GM12874 (cell line): Measurements from ENCODE around the gene SYTL1.

ENCODE experiments used
- CTCF ChIP-seq: IDR thresholded peaks from 2 replicates; pipeline ENCODE4 v1.5.1; 2011; ENCODE audit warnings: low read depth, mild to moderate bottlenecking, control low read depth, low read length, moderate library complexity; ENCODE audit not compliant: insufficient read depth

Gene SYTL1

GRCh38 chr1:27391511-27392095 lies 49.8 kb downstream of the SYTL1 start:
- TF ChIP-seq CTCF, result no peak; the same call in 1 of the 2 replicates

- peak; percentile 68 for TF ChIP-seq CTCF
These were observed 50.4 kb downstream of the SYTL1 start, which contains the start of gene GPR3 for GRCh38 chr1:27392096-27392777. Gene GPR3, plus strand, starts transcription at chr1:27392622. Its CDS starts 1,177 bp downstream, at chr1:27393799.

- 0 out of 2 replicates have a peak, but pooled peaks have one; percentile 27 for TF ChIP-seq CTCF
These were observed 51.2 kb downstream of the SYTL1 start for GRCh38 chr1:27392778-27393635.

GRCh38 chr1:27393641-27394281 lies 51.9 kb downstream of the SYTL1 start:
- TF ChIP-seq CTCF, result no peak

- no peak for TF ChIP-seq CTCF
These were observed 52.4 kb downstream of the SYTL1 start for GRCh38 chr1:27394282-27394658.

- no peak for TF ChIP-seq CTCF
These were observed 53.1 kb downstream of the SYTL1 start for GRCh38 chr1:27394925-27395324.
